SK-N-SH (cell line): Measurements from ENCODE around the gene SRGAP3. TPM values are rescaled to one million over a fixed set of nuclear protein-coding genes. Genes with fewer than 3 reads are reported as not detected.

Experiments used
- CTCF ChIA-PET: fragments of 300-600, 350-600 bp; formaldehyde crosslinking; extraction: SDS; loops from one replicate; lab custom pipeline; 2021; lab: Yijun Ruan, JAX
- POLR2A ChIA-PET: fragments of 350-600 bp; sonication (Branson Sonifier 250); formaldehyde crosslinking; extraction: SDS; loops from one replicate; lab custom pipeline; 2020; ENCODE audit warnings: antibody characterized with exemption, inconsistent platforms; lab: Yijun Ruan, JAX
- DNase-seq: peaks from one replicate; pipeline ENCODE4 v3.0.0; 2012
- H2AFZ ChIP-seq: fragments of 200-600 bp; sonication (generic); 2 replicates; pipeline ENCODE4 v1.8.1; 2016; ENCODE audit warnings: antibody characterized with exemption, mild to moderate bottlenecking, low read depth
- H3F3A ChIP-seq: fragments of 200-600 bp; sonication (generic); replicated peaks from 2 replicates; pipeline ENCODE3; 2016; ENCODE audit warnings: antibody characterized with exemption, mild to moderate bottlenecking; ENCODE audit not compliant: insufficient read depth
- H3K27ac ChIP-seq, 2 experiments: fragments of 200-500 bp in 1 of 2; fragments of 200-600 bp in 1 of 2; sonication (Bioruptor generic) in 1 of 2; sonication (generic), shearing (Covaris generic) in 1 of 2; 2 replicates each; pipeline versions ENCODE4 v1.5.1 to v1.6.1; 2014 to 2016; ENCODE audit warnings: low read depth in 2 of 2, inconsistent platforms in 1 of 2, low read length in 1 of 2, mild to moderate bottlenecking in 1 of 2, mixed read lengths in 1 of 2
- H3K27me3 ChIP-seq: fragments of 200-600 bp; sonication (generic), shearing (Covaris generic); 2 replicates; pipeline ENCODE4 v1.6.1; 2016; ENCODE audit warnings: mixed run types; ENCODE audit not compliant: insufficient read depth
- H3K36me3 ChIP-seq, 2 experiments: fragments of 200-500 bp in 1 of 2; fragments of 200-600 bp in 1 of 2; sonication (Bioruptor generic) in 1 of 2; sonication (generic) in 1 of 2; replicated peaks in 1 of 2; 2 replicates each; pipeline versions ENCODE3 to v1.5.1; 2014 to 2016; ENCODE audit warnings: low read length in 1 of 2, mild to moderate bottlenecking in 1 of 2; ENCODE audit not compliant: insufficient read depth in 2 of 2, control insufficient read depth in 1 of 2
- H3K4me1 ChIP-seq, 2 experiments: fragments of 200-500 bp in 1 of 2; fragments of 200-600 bp in 1 of 2; sonication (Bioruptor generic) in 1 of 2; sonication (generic), shearing (Covaris generic) in 1 of 2; 2 replicates each; pipeline versions ENCODE4 v1.5.1 to v1.6.1; 2014 to 2016; ENCODE audit warnings: low read depth in 1 of 2, low read length in 1 of 2, mixed run types in 1 of 2; ENCODE audit not compliant: insufficient read depth in 2 of 2, control insufficient read depth in 1 of 2
- H3K4me2 ChIP-seq: fragments of 200-600 bp; sonication (generic), shearing (Covaris generic); 2 replicates; pipeline ENCODE4 v1.6.1; 2017; ENCODE audit warnings: mixed run types
- H3K4me3 ChIP-seq, 2 experiments: fragments of 200-500 bp in 1 of 2; fragments of 200-600 bp in 1 of 2; sonication (Bioruptor generic) in 1 of 2; sonication (generic), shearing (Covaris generic) in 1 of 2; 2 replicates each; pipeline versions ENCODE4 v1.5.1 to v1.8.1; 2014 to 2016; ENCODE audit warnings: low read depth in 2 of 2, inconsistent platforms in 1 of 2, low read length in 1 of 2, mild to moderate bottlenecking in 1 of 2, mixed read lengths in 1 of 2, moderate library complexity in 1 of 2
- H3K79me2 ChIP-seq: fragments of 200-600 bp; sonication (generic); 2 replicates; pipeline ENCODE4 v1.8.1; 2017; ENCODE audit warnings: mild to moderate bottlenecking; ENCODE audit not compliant: insufficient read depth
- H3K9ac ChIP-seq: fragments of 200-600 bp; sonication (generic); 2 replicates; pipeline ENCODE4 v1.6.1; 2017; ENCODE audit warnings: mixed run types
- H3K9me2 ChIP-seq: fragments of 200-600 bp; sonication (generic); 2 replicates; pipeline ENCODE4 v1.6.1; 2017; ENCODE audit warnings: mixed run types
- H3K9me3 ChIP-seq: fragments of 200-600 bp; sonication (generic); 2 replicates; pipeline ENCODE4 v1.6.1; 2017; ENCODE audit warnings: mixed run types, mild to moderate bottlenecking, moderate library complexity
- H4K20me1 ChIP-seq: fragments of 200-600 bp; sonication (generic); 2 replicates; pipeline ENCODE4 v1.6.1; 2017; ENCODE audit warnings: mild to moderate bottlenecking, mixed run types; ENCODE audit not compliant: insufficient read depth
- EP300 ChIP-seq, 2 experiments: IDR thresholded peaks; 2 replicates each; pipeline versions ENCODE4 v1.4.0 to v1.6.1; 2012; ENCODE audit warnings: borderline replicate concordance in 1 of 2, low read depth in 1 of 2, low read length in 1 of 2
- GABPA ChIP-seq: IDR thresholded peaks from 2 replicates; pipeline ENCODE4 v1.4.0; 2012; ENCODE audit warnings: low read depth, mild to moderate bottlenecking
- GATA2 ChIP-seq: sonication (generic); formaldehyde crosslinking; IDR thresholded peaks from 2 replicates; pipeline ENCODE4 v1.5.0; 2020; ENCODE audit warnings: mild to moderate bottlenecking, missing genetic modification reagents
- RAD21 ChIP-seq: IDR thresholded peaks from 2 replicates; pipeline ENCODE4 v1.6.1; 2012; ENCODE audit warnings: mild to moderate bottlenecking, low read length
- RFX5 ChIP-seq: IDR thresholded peaks from 2 replicates; pipeline ENCODE4 v1.6.1; 2012; ENCODE audit warnings: mild to moderate bottlenecking, improper control_type of control experiment, low read length
- RXRA ChIP-seq: IDR thresholded peaks from 2 replicates; pipeline ENCODE4 v1.4.0; 2012; ENCODE audit warnings: low read depth, mild to moderate bottlenecking, borderline replicate concordance
- TAF1 ChIP-seq: IDR thresholded peaks from 2 replicates; pipeline ENCODE4 v1.6.1; 2012; ENCODE audit warnings: low read depth, mild to moderate bottlenecking, low read length, moderate library complexity, borderline replicate concordance
- TCF12 ChIP-seq: IDR thresholded peaks from 2 replicates; pipeline ENCODE4 v1.4.0; 2012
- TEAD4 ChIP-seq: IDR thresholded peaks from 2 replicates; pipeline ENCODE4 v1.4.0; 2012; ENCODE audit warnings: mild to moderate bottlenecking, borderline replicate concordance; ENCODE audit not compliant: insufficient read depth
- WGBS: methylation state at CpG from one replicate; pipeline ENCODE4 v1.1.6; 2017; ENCODE audit warnings: low lambda C conversion rate; 5-methylcytosine and 5-hydroxymethylcytosine counted together
- polyA plus RNA-seq, 3 experiments: library from polyadenylated mRNA; depleted of rRNA; stranded (reverse); fragments of >200 nt; gene quantifications; 2 replicates each; pipeline ENCODE4 v1.2.3, GENCODE V29; 2012
- TF ChIP-seq, protein P1 (sequence below): fragments of 150-350 bp; IDR thresholded peaks from 2 replicates; pipeline ENCODE4 v1.6.1; 2017; ENCODE audit warnings: antibody characterized with exemption, low read length, low read depth, borderline replicate concordance
- TF ChIP-seq, protein P2 (sequence below): IDR thresholded peaks from 2 replicates; pipeline ENCODE4 v1.6.1; 2012; ENCODE audit warnings: mild to moderate bottlenecking, low read depth, low read length, moderate library complexity
- TF ChIP-seq, protein P3 (sequence below): IDR thresholded peaks from 2 replicates; pipeline ENCODE4 v1.4.0; 2012; ENCODE audit warnings: low read depth, borderline replicate concordance

SRGAP3 gene
- polyA plus RNA-seq, 1 of the 3 experiments (the other 2 are of a cell fraction), result 2.8 TPM

DNA sequence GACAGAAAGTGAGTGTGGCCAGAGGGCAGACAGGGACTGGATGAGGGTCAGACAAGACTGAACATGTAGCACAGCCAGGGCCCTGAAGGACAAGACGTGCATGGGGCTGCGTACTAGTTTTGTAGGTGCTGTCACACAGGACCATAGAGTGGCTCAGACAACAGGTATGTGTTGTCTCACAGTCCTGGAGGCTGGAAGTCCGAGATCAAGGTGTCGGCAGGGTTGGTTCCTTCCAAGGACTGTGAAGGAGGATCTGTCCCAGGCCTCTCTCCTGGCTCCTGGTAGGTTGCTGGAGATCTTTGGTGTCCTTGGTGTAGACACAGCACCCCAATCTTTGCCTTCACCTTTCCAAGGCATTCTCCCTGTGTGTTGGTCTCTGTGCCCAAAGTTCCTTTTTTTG is 136.4 kb downstream of the SRGAP3 start:
- H3K4me3 ChIP-seq, result no peak overlapping the region
- 13% methylated on average over 2 of the region's 4 CpGs for WGBS
- peaks cover 0 to 4% of the 10 kb centered on the region in 2 experiments; a peak in 1 of 4 replicates for H3K4me1 ChIP-seq
- H3F3A ChIP-seq, result no peaks in the 10 kb centered on the region
- no peak overlapping the region for H3K4me2 ChIP-seq
- TF ChIP-seq GABPA (no peak), EP300 (IDR thresholded peaks at IDR 0.05; ENCODE audit: borderline replicate concordance in 1 of 2, low read depth in 1 of 2, low read length in 1 of 2) (no peak), TCF12 (no peak), RFX5 (no peak), RAD21 (no peak)
- TF ChIP-seq, all 33 proteins: peak for 0
- H3K27ac ChIP-seq, result no peak overlapping the region
- H2AFZ ChIP-seq, result no peak overlapping the region
- H3K9ac ChIP-seq, result no peak overlapping the region
- H3K9me3 ChIP-seq, result no peaks in the 10 kb centered on the region
- no peak for DNase-seq
- no peaks in the 10 kb centered on the region for H3K36me3 ChIP-seq
- no peaks in the 10 kb centered on the region for H4K20me1 ChIP-seq
- H3K27me3 ChIP-seq, result no peaks in the 10 kb centered on the region; the same call in 1 of the 2 replicates
- H3K9me2 ChIP-seq, result no peaks in the 10 kb centered on the region
- ChIA-PET POLR2A (no interaction called here), CTCF (no interaction called here)
- H3K79me2 ChIP-seq, result no peaks in the 10 kb centered on the region

DNA sequence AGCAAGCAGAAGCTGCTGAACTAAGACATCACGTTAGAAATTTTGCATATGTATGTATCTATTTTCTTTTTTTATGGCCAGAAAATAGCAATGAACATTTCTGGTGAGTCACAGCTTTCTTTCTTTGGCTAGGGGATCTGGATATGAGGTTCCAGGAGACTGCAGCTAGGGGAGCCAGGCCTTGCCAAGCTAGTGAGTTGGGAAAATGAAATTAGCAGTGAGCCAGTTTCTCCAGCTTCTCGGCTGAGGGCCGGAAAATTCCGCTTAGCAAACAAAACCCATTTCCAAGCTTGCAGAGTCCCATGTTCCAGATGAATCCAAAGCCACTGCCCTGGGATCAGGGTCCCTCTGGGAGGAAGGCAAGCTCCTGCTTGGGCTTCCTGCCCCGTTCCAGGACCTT is 137.6 kb downstream of the SRGAP3 start:
- H3K36me3 ChIP-seq, result no peaks in the 10 kb centered on the region
- no peaks in the 10 kb centered on the region; the same call in 1 of the 2 replicates for H3K27me3 ChIP-seq
- no peaks in the 10 kb centered on the region for H3F3A ChIP-seq
- ChIA-PET POLR2A (no interaction called here), CTCF (interaction anchor here (0.7 to 1.2 kb wide), 4 partner anchors 10 to 124 kb away, joined by 3 to 4 read pairs (median 3); no protein-coding TSS in a partner anchor)
- H3K9me3 ChIP-seq, result no peaks in the 10 kb centered on the region
- H3K4me1 ChIP-seq, result peaks cover 0 to 4% of the 10 kb centered on the region in 2 experiments; a peak in 1 of 4 replicates
- no peak overlapping the region for H3K4me2 ChIP-seq
- 15% methylated on average over 5 of the region's 5 CpGs for WGBS
- no peak overlapping the region for H2AFZ ChIP-seq
- H3K4me3 ChIP-seq, result no peak overlapping the region
- DNase-seq, result no peak
- no peaks in the 10 kb centered on the region for H4K20me1 ChIP-seq
- H3K79me2 ChIP-seq, result no peaks in the 10 kb centered on the region
- H3K9ac ChIP-seq, result no peak overlapping the region
- TF ChIP-seq EP300 (IDR thresholded peaks at IDR 0.05; ENCODE audit: borderline replicate concordance in 1 of 2, low read depth in 1 of 2, low read length in 1 of 2), result no peak
- TF ChIP-seq, protein P1, sequence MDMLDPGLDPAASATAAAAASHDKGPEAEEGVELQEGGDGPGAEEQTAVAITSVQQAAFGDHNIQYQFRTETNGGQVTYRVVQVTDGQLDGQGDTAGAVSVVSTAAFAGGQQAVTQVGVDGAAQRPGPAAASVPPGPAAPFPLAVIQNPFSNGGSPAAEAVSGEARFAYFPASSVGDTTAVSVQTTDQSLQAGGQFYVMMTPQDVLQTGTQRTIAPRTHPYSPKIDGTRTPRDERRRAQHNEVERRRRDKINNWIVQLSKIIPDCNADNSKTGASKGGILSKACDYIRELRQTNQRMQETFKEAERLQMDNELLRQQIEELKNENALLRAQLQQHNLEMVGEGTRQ, result no peak
- TF ChIP-seq, protein P2, sequence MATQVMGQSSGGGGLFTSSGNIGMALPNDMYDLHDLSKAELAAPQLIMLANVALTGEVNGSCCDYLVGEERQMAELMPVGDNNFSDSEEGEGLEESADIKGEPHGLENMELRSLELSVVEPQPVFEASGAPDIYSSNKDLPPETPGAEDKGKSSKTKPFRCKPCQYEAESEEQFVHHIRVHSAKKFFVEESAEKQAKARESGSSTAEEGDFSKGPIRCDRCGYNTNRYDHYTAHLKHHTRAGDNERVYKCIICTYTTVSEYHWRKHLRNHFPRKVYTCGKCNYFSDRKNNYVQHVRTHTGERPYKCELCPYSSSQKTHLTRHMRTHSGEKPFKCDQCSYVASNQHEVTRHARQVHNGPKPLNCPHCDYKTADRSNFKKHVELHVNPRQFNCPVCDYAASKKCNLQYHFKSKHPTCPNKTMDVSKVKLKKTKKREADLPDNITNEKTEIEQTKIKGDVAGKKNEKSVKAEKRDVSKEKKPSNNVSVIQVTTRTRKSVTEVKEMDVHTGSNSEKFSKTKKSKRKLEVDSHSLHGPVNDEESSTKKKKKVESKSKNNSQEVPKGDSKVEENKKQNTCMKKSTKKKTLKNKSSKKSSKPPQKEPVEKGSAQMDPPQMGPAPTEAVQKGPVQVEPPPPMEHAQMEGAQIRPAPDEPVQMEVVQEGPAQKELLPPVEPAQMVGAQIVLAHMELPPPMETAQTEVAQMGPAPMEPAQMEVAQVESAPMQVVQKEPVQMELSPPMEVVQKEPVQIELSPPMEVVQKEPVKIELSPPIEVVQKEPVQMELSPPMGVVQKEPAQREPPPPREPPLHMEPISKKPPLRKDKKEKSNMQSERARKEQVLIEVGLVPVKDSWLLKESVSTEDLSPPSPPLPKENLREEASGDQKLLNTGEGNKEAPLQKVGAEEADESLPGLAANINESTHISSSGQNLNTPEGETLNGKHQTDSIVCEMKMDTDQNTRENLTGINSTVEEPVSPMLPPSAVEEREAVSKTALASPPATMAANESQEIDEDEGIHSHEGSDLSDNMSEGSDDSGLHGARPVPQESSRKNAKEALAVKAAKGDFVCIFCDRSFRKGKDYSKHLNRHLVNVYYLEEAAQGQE, result no peak
- TF ChIP-seq, protein P3, sequence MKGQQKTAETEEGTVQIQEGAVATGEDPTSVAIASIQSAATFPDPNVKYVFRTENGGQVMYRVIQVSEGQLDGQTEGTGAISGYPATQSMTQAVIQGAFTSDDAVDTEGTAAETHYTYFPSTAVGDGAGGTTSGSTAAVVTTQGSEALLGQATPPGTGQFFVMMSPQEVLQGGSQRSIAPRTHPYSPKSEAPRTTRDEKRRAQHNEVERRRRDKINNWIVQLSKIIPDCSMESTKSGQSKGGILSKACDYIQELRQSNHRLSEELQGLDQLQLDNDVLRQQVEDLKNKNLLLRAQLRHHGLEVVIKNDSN, result no peak
- no peak for TF ChIP-seq TAF1
- no peak for TF ChIP-seq RAD21
- TF ChIP-seq RXRA, result no peak
- no peak for TF ChIP-seq TEAD4
- no peak for TF ChIP-seq GATA2 (CRISPR knock-in tag)
- no peaks in the 10 kb centered on the region for H3K9me2 ChIP-seq
- no peak overlapping the region for H3K27ac ChIP-seq
